Measurements from ENCODE around the gene SSTR3.

Gene SSTR3

DNA sequence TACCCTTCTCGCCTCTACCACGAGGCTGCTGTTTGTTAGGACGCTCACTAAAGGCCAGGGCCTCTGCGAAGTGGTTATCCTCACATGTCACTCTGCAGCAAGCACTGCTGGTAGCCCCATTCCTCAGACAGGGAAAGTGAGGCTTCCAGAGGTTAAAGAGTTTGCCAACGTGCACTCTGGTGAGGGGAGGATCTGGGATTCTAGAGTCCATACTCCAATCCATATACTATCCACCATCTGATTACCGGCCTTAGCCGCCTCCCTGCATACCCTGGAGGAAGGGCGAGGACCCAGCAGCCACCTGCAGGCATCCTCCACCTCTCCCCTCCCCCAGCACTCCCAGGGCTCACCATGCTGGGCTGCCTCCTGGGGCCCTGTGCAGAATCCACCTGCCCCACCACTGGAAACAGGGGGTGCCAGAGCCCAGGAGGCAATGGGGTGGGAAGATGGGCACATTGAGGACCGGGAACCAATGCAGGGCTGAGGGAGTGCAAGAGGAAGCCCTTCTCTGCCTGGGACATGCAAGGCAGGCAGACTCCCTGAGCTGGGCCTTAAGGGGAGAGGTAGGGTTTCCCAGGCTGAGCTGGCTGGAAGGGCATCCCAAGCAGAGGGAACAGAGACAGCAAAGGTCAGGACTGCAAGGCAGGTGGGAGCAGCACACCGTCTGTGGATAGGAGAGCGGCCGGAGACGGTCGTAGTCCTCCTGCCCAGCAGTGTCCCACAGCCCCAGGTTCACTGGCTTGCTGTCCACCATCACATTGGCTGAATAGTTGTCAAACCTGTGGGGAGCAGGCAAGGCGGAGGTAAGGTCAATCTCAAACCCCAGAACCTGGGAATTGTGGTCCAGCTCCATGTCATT is 20.1 kb upstream of the SSTR3 start:
- H3K4me1 ChIP-seq (ENCODE audit: control insufficient read depth in 2 of 2, insufficient read depth in 1 of 2, low read depth in 1 of 2, low read length in 2 of 2): peaks cover 0 to 2% of the 10 kb centered on the region in 2 donors
- peak overlapping the region; percentile 10 for H2BK120ac ChIP-seq (ENCODE audit: low read depth, low read length)
- H4K91ac ChIP-seq (ENCODE audit: low read depth, low read length, poor library complexity): no peak overlapping the region
- H3K4ac ChIP-seq (ENCODE audit: low read length): no peak overlapping the region
- H3K23ac ChIP-seq (ENCODE audit: low read depth, low read length, poor library complexity): no peak overlapping the region
- no peak overlapping the region for H2BK5ac ChIP-seq (ENCODE audit: low read length)
- H3K27ac ChIP-seq (replicated peaks; ENCODE audit: low read length): no peak overlapping the region
- no peaks in the 10 kb centered on the region for H3K9me3 ChIP-seq (replicated peaks in 1 of 2; ENCODE audit: control insufficient read depth in 2 of 2, insufficient read depth in 1 of 2, low read depth in 1 of 2, low read length in 2 of 2)
- no peak overlapping the region for H3K9ac ChIP-seq (ENCODE audit: low read depth, low read length, poor library complexity)
- no peak overlapping the region for H2AFZ ChIP-seq (ENCODE audit: low read length)
- H3K27me3 ChIP-seq (ENCODE audit: control insufficient read depth in 3 of 3, insufficient read depth in 3 of 3, low read depth in 1 of 3, low read length in 3 of 3): peaks cover 0 to 46% (median 0%) of the 10 kb centered on the region in 3 experiments
- H4K8ac ChIP-seq (ENCODE audit: low read depth, low read length): no peak overlapping the region
- H3K79me1 ChIP-seq (ENCODE audit: low read depth, low read length): no peaks in the 10 kb centered on the region
- WGBS, 2 donors (ENCODE audit: extremely low coverage in 2 of 2, insufficient read length in 2 of 2, insufficient replicate concordance in 1 of 2): no CpG with 5 or more reads among the region's 15 CpGs
- H3K18ac ChIP-seq (ENCODE audit: low read length): peak overlapping the region; percentile 2
- no peaks in the 10 kb centered on the region for H3K36me3 ChIP-seq (replicated peaks in 1 of 2; ENCODE audit: control insufficient read depth in 2 of 2, insufficient read depth in 2 of 2, low read length in 2 of 2)
- DNase-seq (ENCODE audit: low spot score): no peak
- H3K14ac ChIP-seq (ENCODE audit: low read length): no peak overlapping the region
- H3K4me2 ChIP-seq (ENCODE audit: insufficient read depth, low read length, poor library complexity, severe bottlenecking): no peak overlapping the region
- peak overlapping the region; percentile 49 for H2AK5ac ChIP-seq (ENCODE audit: low read depth, low read length)
- peak overlapping the region; percentile 45 for H2BK15ac ChIP-seq (ENCODE audit: low read length)
- H2BK12ac ChIP-seq (ENCODE audit: low read length): no peak overlapping the region
- no peak overlapping the region for H3K4me3 ChIP-seq (ENCODE audit: low read length in 2 of 2)

DNA sequence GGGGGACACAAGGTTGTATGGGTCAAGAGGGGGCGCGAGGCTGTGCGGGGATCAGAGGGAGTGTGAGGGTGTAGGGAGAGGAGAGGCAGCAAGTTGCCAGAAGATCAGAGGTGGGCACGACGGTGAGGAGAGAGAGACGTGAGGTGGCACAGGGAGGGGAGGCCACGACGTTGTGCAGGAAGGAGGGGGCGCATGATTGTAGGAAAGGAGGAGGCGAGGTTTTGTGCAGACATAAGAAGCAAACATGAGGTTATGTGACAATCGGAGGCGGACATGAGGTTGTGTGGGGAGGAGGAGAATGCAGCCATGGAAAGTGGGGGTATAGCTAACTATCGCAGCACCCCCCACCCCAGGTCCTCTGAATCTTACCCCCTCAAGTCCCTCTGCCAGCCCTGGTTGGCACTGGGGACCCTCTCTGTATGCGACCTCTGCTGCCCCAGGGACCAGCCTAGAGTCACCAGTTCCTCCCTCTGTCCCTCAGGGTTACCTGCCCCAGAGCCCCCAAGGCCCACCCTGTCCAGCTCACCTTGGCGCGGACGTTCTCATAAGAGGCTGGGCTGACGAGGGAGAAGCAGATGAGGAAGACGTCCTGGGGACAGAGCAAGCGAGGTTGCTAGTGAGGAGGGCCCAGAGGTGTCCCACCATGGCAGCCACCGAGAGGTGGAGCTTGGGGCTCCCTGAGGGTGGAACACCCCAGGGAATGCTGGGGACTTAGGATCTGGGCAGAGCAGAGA is 19.3 kb upstream of the SSTR3 start:
- Histone ChIP-seq H3K9me3 (replicated peaks in 1 of 2; ENCODE audit: control insufficient read depth in 2 of 2, insufficient read depth in 1 of 2, low read depth in 1 of 2, low read length in 2 of 2) (no peaks in the 10 kb centered on the region), H3K4ac (ENCODE audit: low read length) (peak overlapping the region; percentile 13), H2BK120ac (ENCODE audit: low read depth, low read length) (peak overlapping the region; percentile 10), H3K36me3 (replicated peaks in 1 of 2; ENCODE audit: control insufficient read depth in 2 of 2, insufficient read depth in 2 of 2, low read length in 2 of 2) (no peaks in the 10 kb centered on the region), H3K4me1 (ENCODE audit: control insufficient read depth in 2 of 2, insufficient read depth in 1 of 2, low read depth in 1 of 2, low read length in 2 of 2) (no peaks in the 10 kb centered on the region), H2AK5ac (ENCODE audit: low read depth, low read length) (peak overlapping the region; percentile 49), H3K4me2 (ENCODE audit: insufficient read depth, low read length, poor library complexity, severe bottlenecking) (no peak overlapping the region), H3K18ac (ENCODE audit: low read length) (peak overlapping the region; percentile 80), H3K27ac (replicated peaks; ENCODE audit: low read length) (no peak overlapping the region), H2BK5ac (ENCODE audit: low read length) (no peak overlapping the region), H2BK15ac (ENCODE audit: low read length) (peak overlapping the region; percentile 24), H3K27me3 (ENCODE audit: control insufficient read depth in 3 of 3, insufficient read depth in 3 of 3, low read depth in 1 of 3, low read length in 3 of 3) (peaks cover 0 to 46% (median 0%) of the 10 kb centered on the region in 3 experiments), H3K23ac (ENCODE audit: low read depth, low read length, poor library complexity) (peak overlapping the region; percentile 86), H4K91ac (ENCODE audit: low read depth, low read length, poor library complexity) (no peak overlapping the region), H2AFZ (ENCODE audit: low read length) (no peak overlapping the region), H3K79me1 (ENCODE audit: low read depth, low read length) (no peaks in the 10 kb centered on the region), H3K9ac (ENCODE audit: low read depth, low read length, poor library complexity) (no peak overlapping the region), H3K14ac (ENCODE audit: low read length) (no peak overlapping the region), H2BK12ac (ENCODE audit: low read length) (no peak overlapping the region), H4K8ac (ENCODE audit: low read depth, low read length) (no peak overlapping the region), H3K4me3 (ENCODE audit: low read length in 2 of 2) (no peak overlapping the region)
- WGBS, 2 donors (ENCODE audit: extremely low coverage in 2 of 2, insufficient read length in 2 of 2, insufficient replicate concordance in 1 of 2): no CpG with 5 or more reads among the region's 21 CpGs
- DNase-seq (ENCODE audit: low spot score): no peak

DNA sequence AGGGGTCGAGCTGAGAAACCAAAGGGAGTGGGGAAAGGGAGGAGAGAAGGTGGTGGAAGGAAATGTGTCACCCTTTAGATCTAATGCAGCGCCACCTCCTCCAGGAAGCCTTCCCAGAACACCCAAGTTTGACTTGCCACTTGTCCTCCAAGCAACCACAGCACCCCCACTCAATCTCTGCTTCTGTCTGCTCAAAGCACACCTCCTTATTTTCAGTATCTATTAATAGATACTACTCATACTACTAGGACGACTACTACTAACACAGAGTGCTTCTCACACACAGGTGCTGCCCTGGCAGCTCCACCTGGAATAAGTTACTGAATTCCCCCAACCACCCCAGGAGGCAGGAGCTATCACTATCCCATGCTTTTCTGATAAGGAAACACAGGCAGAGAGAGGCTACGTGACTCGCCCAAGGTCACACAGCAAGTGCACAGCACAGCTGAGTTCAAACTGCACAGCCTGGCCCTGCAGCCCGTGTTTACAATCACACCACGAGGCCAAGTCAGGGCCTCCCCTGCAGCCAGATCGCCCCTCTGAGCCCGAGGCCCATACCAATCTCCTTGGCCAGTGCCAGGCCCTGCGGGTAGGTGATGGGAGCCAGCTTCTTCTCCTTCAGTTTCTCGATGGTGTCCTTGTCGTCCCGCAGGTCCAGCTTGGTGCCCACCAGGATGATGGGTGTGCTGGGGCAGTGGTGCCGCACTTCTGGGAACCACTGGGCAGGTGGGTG is 18.6 kb upstream of the SSTR3 start:
- Histone ChIP-seq H3K36me3 (replicated peaks in 1 of 2; ENCODE audit: control insufficient read depth in 2 of 2, insufficient read depth in 2 of 2, low read length in 2 of 2) (no peaks in the 10 kb centered on the region), H2BK5ac (ENCODE audit: low read length) (no peak overlapping the region), H3K27me3 (ENCODE audit: control insufficient read depth in 3 of 3, insufficient read depth in 3 of 3, low read depth in 1 of 3, low read length in 3 of 3) (peaks cover 0 to 46% (median 0%) of the 10 kb centered on the region in 3 experiments), H2AK5ac (ENCODE audit: low read depth, low read length) (peak overlapping the region; percentile 49), H3K79me1 (ENCODE audit: low read depth, low read length) (no peaks in the 10 kb centered on the region), H2BK12ac (ENCODE audit: low read length) (no peak overlapping the region), H3K9me3 (replicated peaks in 1 of 2; ENCODE audit: control insufficient read depth in 2 of 2, insufficient read depth in 1 of 2, low read depth in 1 of 2, low read length in 2 of 2) (no peaks in the 10 kb centered on the region), H3K4me1 (ENCODE audit: control insufficient read depth in 2 of 2, insufficient read depth in 1 of 2, low read depth in 1 of 2, low read length in 2 of 2) (no peaks in the 10 kb centered on the region), H3K4ac (ENCODE audit: low read length) (peak overlapping the region; percentile 13), H3K4me3 (ENCODE audit: low read length in 2 of 2) (no peak overlapping the region), H3K9ac (ENCODE audit: low read depth, low read length, poor library complexity) (peak overlapping the region; percentile 51), H3K4me2 (ENCODE audit: insufficient read depth, low read length, poor library complexity, severe bottlenecking) (no peak overlapping the region), H3K18ac (ENCODE audit: low read length) (peak overlapping the region; percentile 80), H3K14ac (ENCODE audit: low read length) (no peak overlapping the region), H3K23ac (ENCODE audit: low read depth, low read length, poor library complexity) (peak overlapping the region; percentile 86), H4K8ac (ENCODE audit: low read depth, low read length) (no peak overlapping the region), H2BK120ac (ENCODE audit: low read depth, low read length) (no peak overlapping the region), H2BK15ac (ENCODE audit: low read length) (peak overlapping the region; percentile 44), H2AFZ (ENCODE audit: low read length) (no peak overlapping the region), H3K27ac (replicated peaks; ENCODE audit: low read length) (no peak overlapping the region), H4K91ac (ENCODE audit: low read depth, low read length, poor library complexity) (no peak overlapping the region)
- no peak for DNase-seq (ENCODE audit: low spot score)
- WGBS, 2 donors (ENCODE audit: extremely low coverage in 2 of 2, insufficient read length in 2 of 2, insufficient replicate concordance in 1 of 2): no CpG with 5 or more reads among the region's 14 CpGs

All from neuronal stem cell (in vitro differentiated cells).